ENCODE measurements around the gene GTF3C4. TPM values are rescaled to one million over a fixed set of nuclear protein-coding genes. Genes with fewer than 3 reads are reported as not detected.

Gene GTF3C4
- total and polyA plus RNA-seq, 2 donors (not counting 1 experiment from before 2014, with no cell fraction given), result 6.8 to 11.4 TPM

GRCh38 chr9:132683873-132684272 is 13.6 kb downstream of the GTF3C4 start:
- no peak overlapping the region for H3K4me3 ChIP-seq (replicated peaks in 1 of 4; ENCODE audit: control extremely low read depth in 1 of 4, insufficient read depth in 1 of 4, low read depth in 3 of 4, low read length in 4 of 4)
- no peak overlapping the region for H3K9ac ChIP-seq (ENCODE audit: insufficient read depth, low read length)
- H3K9me3 ChIP-seq (ENCODE audit: control insufficient read depth, insufficient read depth, low read depth, low read length), result no peaks in the 10 kb centered on the region
- no peak overlapping the region for H2AFZ ChIP-seq (ENCODE audit: low read length)
- H3K36me3 ChIP-seq (ENCODE audit: control insufficient read depth, insufficient read depth, low read length), result peaks cover 7% of the 10 kb centered on the region
- H3K27ac ChIP-seq (ENCODE audit: insufficient read depth, low read length), result no peak overlapping the region
- no peaks in the 10 kb centered on the region for H3K4me1 ChIP-seq (ENCODE audit: control insufficient read depth, extremely low read depth, insufficient read depth, low read length)
- TF ChIP-seq EZH2 (IDR thresholded peaks at IDR 0.05; ENCODE audit: low read length, missing control alignments) (no peak), CTCF (conservative IDR thresholded peaks at IDR 0.05 in 1 of 2, IDR thresholded peaks at IDR 0.05 in 1 of 2; ENCODE audit: low read depth in 1 of 2, low read length in 2 of 2) (no peak)
- no peaks in the 10 kb centered on the region for H4K20me1 ChIP-seq (ENCODE audit: control insufficient read depth, extremely low read depth, insufficient read depth, low read length)
- no peak overlapping the region for H3K4me2 ChIP-seq (ENCODE audit: extremely low read depth, insufficient read depth, low read length)
- no peaks in the 10 kb centered on the region for H3K27me3 ChIP-seq (ENCODE audit: control insufficient read depth, insufficient read depth, low read length)
- DNase-seq (ENCODE audit: low read depth in 2 of 2), result no peak
- H3K79me2 ChIP-seq (ENCODE audit: control insufficient read depth, insufficient read depth, low read length), result peaks cover 20% of the 10 kb centered on the region

DNA sequence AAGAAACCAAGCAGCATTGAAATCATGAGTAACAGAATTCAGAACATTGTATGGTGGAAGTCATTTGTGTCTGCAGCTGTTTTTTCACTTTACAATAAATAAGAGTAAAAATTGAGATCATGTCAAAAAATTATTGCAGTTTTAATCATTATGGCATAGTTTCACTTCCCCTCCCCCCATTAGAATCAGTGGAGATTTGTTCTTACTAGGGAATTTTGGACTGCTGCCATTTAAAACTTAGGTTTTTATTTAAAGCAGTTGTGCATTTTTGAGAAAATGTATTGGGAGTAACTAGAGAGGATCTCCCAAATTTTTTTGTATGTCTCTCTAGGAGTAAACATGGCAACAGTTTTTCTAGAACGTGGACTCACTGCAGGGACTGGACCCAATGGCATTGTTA is 20.4 kb downstream of the GTF3C4 start:
- no peak for DNase-seq (ENCODE audit: low read depth in 2 of 2)
- TF ChIP-seq EZH2 (IDR thresholded peaks at IDR 0.05; ENCODE audit: low read length, missing control alignments) (no peak), CTCF (conservative IDR thresholded peaks at IDR 0.05 in 1 of 2, IDR thresholded peaks at IDR 0.05 in 1 of 2; ENCODE audit: low read depth in 1 of 2, low read length in 2 of 2) (no peak)
- no peak overlapping the region for H2AFZ ChIP-seq (ENCODE audit: low read length)
- no peaks in the 10 kb centered on the region for H4K20me1 ChIP-seq (ENCODE audit: control insufficient read depth, extremely low read depth, insufficient read depth, low read length)
- H3K79me2 ChIP-seq (ENCODE audit: control insufficient read depth, insufficient read depth, low read length), result no peaks in the 10 kb centered on the region
- no peaks in the 10 kb centered on the region for H3K27me3 ChIP-seq (ENCODE audit: control insufficient read depth, insufficient read depth, low read length)
- no peaks in the 10 kb centered on the region for H3K4me1 ChIP-seq (ENCODE audit: control insufficient read depth, extremely low read depth, insufficient read depth, low read length)
- H3K4me2 ChIP-seq (ENCODE audit: extremely low read depth, insufficient read depth, low read length), result no peak overlapping the region
- H3K9me3 ChIP-seq (ENCODE audit: control insufficient read depth, insufficient read depth, low read depth, low read length), result no peaks in the 10 kb centered on the region
- no peak overlapping the region for H3K4me3 ChIP-seq (replicated peaks in 1 of 4; ENCODE audit: control extremely low read depth in 1 of 4, insufficient read depth in 1 of 4, low read depth in 3 of 4, low read length in 4 of 4)
- no peak overlapping the region for H3K27ac ChIP-seq (ENCODE audit: insufficient read depth, low read length)
- H3K36me3 ChIP-seq (ENCODE audit: control insufficient read depth, insufficient read depth, low read length), result peaks cover 4% of the 10 kb centered on the region
- no peak overlapping the region for H3K9ac ChIP-seq (ENCODE audit: insufficient read depth, low read length)

DNA sequence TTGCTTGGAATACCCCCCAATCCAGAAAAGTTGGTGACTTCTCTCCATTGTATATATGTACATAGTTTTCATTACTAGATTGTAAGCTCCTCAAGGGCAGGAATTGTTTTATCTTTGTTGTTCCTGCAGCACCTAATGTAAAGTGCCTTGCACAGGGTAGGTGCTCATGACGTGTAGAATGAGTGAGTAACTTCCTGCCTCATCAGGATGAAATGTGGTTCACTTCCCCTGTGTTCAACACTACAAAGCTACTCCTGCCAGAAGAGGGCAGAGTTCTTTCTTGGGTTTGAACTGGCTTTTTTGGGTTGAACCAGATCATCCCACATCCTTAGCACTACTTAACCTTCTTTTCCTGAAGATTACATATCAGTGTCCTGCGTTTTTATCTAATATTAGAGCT is 23.9 kb downstream of the GTF3C4 start:
- TF ChIP-seq CTCF (conservative IDR thresholded peaks at IDR 0.05 in 1 of 2, IDR thresholded peaks at IDR 0.05 in 1 of 2; ENCODE audit: low read depth in 1 of 2, low read length in 2 of 2), result no peak
- no peak for TF ChIP-seq EZH2 (IDR thresholded peaks at IDR 0.05; ENCODE audit: low read length, missing control alignments)
- H3K4me2 ChIP-seq (ENCODE audit: extremely low read depth, insufficient read depth, low read length), result no peak overlapping the region
- H3K9me3 ChIP-seq (ENCODE audit: control insufficient read depth, insufficient read depth, low read depth, low read length), result no peaks in the 10 kb centered on the region
- no peaks in the 10 kb centered on the region for H3K27me3 ChIP-seq (ENCODE audit: control insufficient read depth, insufficient read depth, low read length)
- H3K4me3 ChIP-seq (replicated peaks in 1 of 4; ENCODE audit: control extremely low read depth in 1 of 4, insufficient read depth in 1 of 4, low read depth in 3 of 4, low read length in 4 of 4), result no peak overlapping the region
- peak in 1 of 2 donors; percentile 24 for DNase-seq (ENCODE audit: low read depth in 2 of 2)
- no peaks in the 10 kb centered on the region for H3K36me3 ChIP-seq (ENCODE audit: control insufficient read depth, insufficient read depth, low read length)
- H3K4me1 ChIP-seq (ENCODE audit: control insufficient read depth, extremely low read depth, insufficient read depth, low read length), result no peaks in the 10 kb centered on the region
- no peaks in the 10 kb centered on the region for H4K20me1 ChIP-seq (ENCODE audit: control insufficient read depth, extremely low read depth, insufficient read depth, low read length)
- no peak overlapping the region for H3K27ac ChIP-seq (ENCODE audit: insufficient read depth, low read length)
- H3K79me2 ChIP-seq (ENCODE audit: control insufficient read depth, insufficient read depth, low read length), result no peaks in the 10 kb centered on the region
- H2AFZ ChIP-seq (ENCODE audit: low read length), result no peak overlapping the region
- no peak overlapping the region for H3K9ac ChIP-seq (ENCODE audit: insufficient read depth, low read length)
